GM06990 (cell line): Measurements from ENCODE around the gene ZFHX3.

ENCODE experiments used
- DNase-seq: peaks from one replicate; pipeline ENCODE4 v3.0.0-alpha.2; 2011; ENCODE audit not compliant: insufficient read length; ENCODE audit errors: extremely low read depth
- H3K27me3 ChIP-seq: replicated peaks from 2 replicates; pipeline ENCODE4 v1.6.0; 2011; ENCODE audit warnings: low read length; ENCODE audit not compliant: control insufficient read depth, insufficient read depth
- H3K36me3 ChIP-seq: 2 replicates; pipeline ENCODE4 v1.5.1; 2011; ENCODE audit warnings: low read length; ENCODE audit not compliant: control insufficient read depth, insufficient read depth
- H3K4me3 ChIP-seq: replicated peaks from 2 replicates; pipeline ENCODE4 v1.5.1; 2011; ENCODE audit warnings: low read depth, mild to moderate bottlenecking, control low read depth, low read length
- TF ChIP-seq, protein P1 (sequence below): IDR thresholded peaks from 2 replicates; pipeline ENCODE4 v1.5.1; 2011; ENCODE audit warnings: low read length, control low read depth, mild to moderate bottlenecking, inconsistent platforms; ENCODE audit not compliant: insufficient read depth, poor library complexity, severe bottlenecking

ZFHX3 gene

DNA sequence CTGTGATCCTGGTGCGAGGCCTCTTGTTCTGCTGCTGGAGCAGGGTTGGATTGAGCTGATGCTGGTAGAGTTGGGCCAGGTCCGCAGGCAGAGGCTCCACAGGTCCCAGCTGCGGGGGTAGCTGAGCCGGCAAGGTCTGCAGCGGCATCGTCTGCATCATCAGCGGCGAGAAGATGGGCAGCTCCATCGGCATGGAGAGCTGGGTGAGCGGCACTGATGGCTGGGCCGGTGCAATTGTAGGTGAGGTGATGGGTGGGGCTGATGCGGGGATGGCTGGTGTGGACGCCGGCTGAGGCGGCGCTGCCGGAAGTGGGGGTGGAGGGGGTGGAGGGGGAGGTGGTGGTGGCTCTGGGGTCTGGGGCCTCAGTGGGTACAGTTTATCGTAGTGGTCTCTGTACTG lies 251.7 kb downstream of the ZFHX3 start:
- Histone ChIP-seq H3K4me3 (no peak overlapping the region), H3K36me3 (peaks cover 4% of the 10 kb centered on the region; the same call in 1 of the 2 replicates), H3K27me3 (no peaks in the 10 kb centered on the region)
- TF ChIP-seq, protein P1, sequence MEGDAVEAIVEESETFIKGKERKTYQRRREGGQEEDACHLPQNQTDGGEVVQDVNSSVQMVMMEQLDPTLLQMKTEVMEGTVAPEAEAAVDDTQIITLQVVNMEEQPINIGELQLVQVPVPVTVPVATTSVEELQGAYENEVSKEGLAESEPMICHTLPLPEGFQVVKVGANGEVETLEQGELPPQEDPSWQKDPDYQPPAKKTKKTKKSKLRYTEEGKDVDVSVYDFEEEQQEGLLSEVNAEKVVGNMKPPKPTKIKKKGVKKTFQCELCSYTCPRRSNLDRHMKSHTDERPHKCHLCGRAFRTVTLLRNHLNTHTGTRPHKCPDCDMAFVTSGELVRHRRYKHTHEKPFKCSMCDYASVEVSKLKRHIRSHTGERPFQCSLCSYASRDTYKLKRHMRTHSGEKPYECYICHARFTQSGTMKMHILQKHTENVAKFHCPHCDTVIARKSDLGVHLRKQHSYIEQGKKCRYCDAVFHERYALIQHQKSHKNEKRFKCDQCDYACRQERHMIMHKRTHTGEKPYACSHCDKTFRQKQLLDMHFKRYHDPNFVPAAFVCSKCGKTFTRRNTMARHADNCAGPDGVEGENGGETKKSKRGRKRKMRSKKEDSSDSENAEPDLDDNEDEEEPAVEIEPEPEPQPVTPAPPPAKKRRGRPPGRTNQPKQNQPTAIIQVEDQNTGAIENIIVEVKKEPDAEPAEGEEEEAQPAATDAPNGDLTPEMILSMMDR, result no peak
- DNase-seq, result no peak

DNA sequence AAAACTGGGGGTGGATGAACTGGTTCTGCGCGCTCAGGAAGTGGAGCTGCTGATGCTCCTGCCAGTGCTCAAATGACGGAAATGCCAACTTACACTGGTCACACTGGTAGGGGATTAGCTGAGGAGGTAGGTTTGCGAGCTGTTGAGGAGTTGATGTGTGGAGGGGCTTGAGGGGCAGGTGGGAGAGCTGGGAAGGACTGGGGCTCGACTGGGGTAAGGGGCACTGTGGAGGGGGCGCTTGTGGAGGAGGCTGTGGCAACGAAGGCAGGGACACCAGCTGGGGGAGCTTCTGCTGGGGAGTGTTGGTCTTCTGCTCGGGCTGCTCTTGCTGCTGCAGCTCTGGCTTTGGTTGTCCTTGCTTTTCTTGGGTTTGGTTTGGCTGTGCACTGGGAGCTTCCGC lies 252.9 kb downstream of the ZFHX3 start:
- Histone ChIP-seq H3K4me3 (no peak overlapping the region), H3K27me3 (no peaks in the 10 kb centered on the region), H3K36me3 (peaks cover 4% of the 10 kb centered on the region; the same call in 1 of the 2 replicates)
- TF ChIP-seq, protein P1, result no peak
- DNase-seq, result no peak

DNA sequence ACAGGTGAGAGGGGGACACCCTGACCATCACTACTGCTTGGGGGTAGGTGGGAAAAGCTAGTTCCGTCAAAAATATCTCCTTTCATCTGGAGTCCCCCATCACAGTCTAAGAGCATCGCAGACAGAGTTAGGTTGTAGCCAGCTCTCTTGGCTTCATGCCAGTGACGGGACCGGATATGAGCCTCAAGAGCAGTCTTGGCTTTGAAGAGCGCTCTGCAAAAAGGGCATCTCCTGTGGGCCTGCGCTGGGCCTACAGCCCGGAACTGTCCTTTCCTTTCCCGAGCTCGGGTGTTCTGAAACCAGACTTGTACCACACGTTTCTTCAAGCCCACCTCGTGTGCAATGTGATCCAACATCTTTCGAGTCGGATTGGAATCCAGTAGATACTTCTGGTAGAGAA lies 253.6 kb downstream of the ZFHX3 start:
- TF ChIP-seq, protein P1, result no peak
- H3K36me3 ChIP-seq, result peaks cover 4% of the 10 kb centered on the region; the same call in 1 of the 2 replicates
- DNase-seq, result no peak
- H3K4me3 ChIP-seq, result no peak overlapping the region
- H3K27me3 ChIP-seq, result no peaks in the 10 kb centered on the region

DNA sequence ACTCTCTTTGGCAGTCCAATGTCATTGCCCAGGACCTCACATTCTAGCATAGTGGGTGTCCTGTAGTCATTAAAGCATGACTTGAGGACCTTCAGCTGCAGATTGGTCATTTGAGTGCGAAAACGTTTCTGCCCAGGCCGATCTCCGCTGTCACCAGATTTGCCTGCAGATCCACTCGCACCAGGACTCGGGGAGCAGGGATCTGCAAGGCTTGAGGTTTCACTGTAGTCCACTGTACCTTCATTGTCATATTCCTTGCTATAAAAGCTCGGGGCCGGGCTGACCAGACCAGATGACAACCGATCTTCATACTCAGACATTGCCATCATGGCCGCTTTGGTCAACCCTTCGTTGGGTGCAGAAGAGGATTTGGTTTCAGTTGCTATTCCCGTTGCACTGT lies 254.2 kb downstream of the ZFHX3 start:
- no peaks in the 10 kb centered on the region for H3K27me3 ChIP-seq
- no peak for DNase-seq
- peaks cover 4% of the 10 kb centered on the region; the same call in 1 of the 2 replicates for H3K36me3 ChIP-seq
- TF ChIP-seq, protein P1, result no peak
- no peak overlapping the region for H3K4me3 ChIP-seq

DNA sequence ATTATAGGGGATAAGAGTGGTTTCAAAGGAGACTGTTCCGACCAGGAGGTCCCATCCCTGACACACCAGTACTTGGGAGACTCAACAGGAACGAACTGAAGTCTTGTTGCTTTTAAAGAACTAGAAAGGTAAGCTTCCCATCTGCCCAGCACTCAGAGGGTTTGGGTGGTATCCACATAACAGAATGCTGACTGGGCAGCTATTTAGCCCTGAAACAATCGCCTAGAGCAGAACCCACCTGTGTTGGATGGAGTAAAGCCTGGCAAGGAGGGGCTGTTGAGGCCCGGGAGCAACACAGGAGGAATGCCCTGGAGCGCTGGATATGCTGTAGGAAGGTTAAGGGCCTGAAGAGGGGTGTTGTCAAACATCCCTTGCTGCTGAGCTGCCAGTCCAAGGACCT lies 254.9 kb downstream of the ZFHX3 start:
- no peak for DNase-seq
- no peaks in the 10 kb centered on the region for H3K27me3 ChIP-seq
- TF ChIP-seq, protein P1, result no peak
- H3K4me3 ChIP-seq, result no peak overlapping the region
- H3K36me3 ChIP-seq, result peaks cover 2% of the 10 kb centered on the region; the same call in 1 of the 2 replicates

DNA sequence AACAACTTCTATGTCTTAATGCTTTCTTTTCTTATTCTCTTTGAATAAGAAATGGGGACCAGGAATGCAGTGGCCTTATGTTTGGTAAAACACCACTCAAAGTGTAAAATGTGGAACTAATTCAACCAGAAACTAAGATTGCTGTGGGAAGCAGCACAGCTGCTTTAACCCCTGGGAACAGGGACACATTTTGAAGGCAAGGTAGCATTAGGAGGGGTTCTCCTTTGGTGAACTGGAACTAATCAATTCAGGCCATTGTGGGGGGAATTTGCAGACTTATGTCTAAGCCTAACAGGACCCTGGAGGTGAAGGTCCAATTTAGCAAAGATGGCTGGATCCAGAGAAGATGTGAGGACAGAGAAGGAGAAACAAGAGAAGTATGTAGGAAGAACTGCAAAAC lies 256.1 kb downstream of the ZFHX3 start:
- DNase-seq, result no peak
- TF ChIP-seq, protein P1, result no peak
- H3K36me3 ChIP-seq, result no peaks in the 10 kb centered on the region
- no peak overlapping the region for H3K4me3 ChIP-seq
- H3K27me3 ChIP-seq, result no peaks in the 10 kb centered on the region
